ENCODE measurements around the gene SIT1. TPM values are rescaled to one million over a fixed set of nuclear protein-coding genes. Genes with fewer than 3 reads are reported as not detected.

The SIT1 gene
- total and polyA plus RNA-seq, 7 donors = 0.81 to 15.9 (median 1.3) TPM; not detected in 3

- 1% methylated on average over 61 of the region's 61 CpGs for WGBS, 2 donors
- Histone ChIP-seq H3K27ac (peak overlapping the region; percentile 95 to 100 (median 98)), H3K27me3 (no peaks in the 10 kb centered on the region), H3K36me3 (peaks cover 0 to 33% (median 20%) of the 10 kb centered on the region in 4 donors), H3K9me3 (no peaks in the 10 kb centered on the region), H3K4me3 (peak overlapping the region; percentile 88 to 97 (median 94)), H3K4me1 (peaks cover 0 to 46% (median 21%) of the 10 kb centered on the region in 4 donors)
- TF ChIP-seq EP300 (IDR thresholded peaks at IDR 0.05) = peak in 1 of 4 donors; percentile 38
- peak; percentile 71 to 90 (median 86) for TF ChIP-seq POLR2AphosphoS5 (IDR thresholded peaks at IDR 0.05)
- TF ChIP-seq CTCF (IDR thresholded peaks at IDR 0.05) = no peak
- peak; percentile 53 to 65 for TF ChIP-seq POLR2A (IDR thresholded peaks at IDR 0.05)
- DNase-seq = peak; percentile 97
- intact Hi-C loops (cut with DNase I) = loop anchor here (1.0 kb wide), 2 partner anchors 31 to 38 kb away; no protein-coding TSS in a partner anchor
Observed at GRCh38 chr9:35690614-35691333, 40.0 kb upstream of the SIT1 start.

DNA sequence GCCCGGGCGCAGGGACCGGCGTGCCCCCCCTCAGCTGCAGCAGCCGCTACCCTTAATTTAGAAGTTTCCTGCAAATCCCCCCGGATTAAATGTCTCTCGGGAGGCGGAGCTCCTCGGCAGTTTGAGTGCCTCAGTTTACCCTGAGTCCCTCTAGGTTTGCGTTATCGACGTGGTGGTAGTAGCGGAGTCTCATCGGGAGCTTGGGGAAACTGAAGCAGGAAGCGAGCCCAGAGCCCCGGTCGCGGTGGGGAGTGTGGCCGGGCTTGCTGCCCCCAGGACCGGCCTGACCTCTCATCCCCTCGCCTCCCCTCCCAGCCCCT, 39.5 kb upstream of the SIT1 start:
- Histone ChIP-seq H3K27ac (peak overlapping the region; percentile 95 to 100 (median 98)), H3K4me3 (peak overlapping the region; percentile 88 to 97 (median 94)), H3K4me1 (peaks cover 0 to 46% (median 25%) of the 10 kb centered on the region in 4 donors), H3K36me3 (peaks cover 4 to 38% (median 24%) of the 10 kb centered on the region in 4 donors), H3K27me3 (no peaks in the 10 kb centered on the region), H3K9me3 (no peaks in the 10 kb centered on the region)
- intact Hi-C loops (cut with DNase I) = loop anchor here (1.0 kb wide), 2 partner anchors 31 to 38 kb away; no protein-coding TSS in a partner anchor
- DNase-seq = no peak
- TF ChIP-seq CTCF (IDR thresholded peaks at IDR 0.05) (no peak), POLR2AphosphoS5 (IDR thresholded peaks at IDR 0.05) (no peak), POLR2A (IDR thresholded peaks at IDR 0.05) (no peak), EP300 (IDR thresholded peaks at IDR 0.05) (no peak)
- 1% methylated on average over 21 of the region's 21 CpGs for WGBS, 2 donors

GRCh38 chr9:35689542-35690293, 39.0 kb upstream of the SIT1 start, which contains the start of gene TPM2:
TPM2 (minus strand) TSS chr9:35689925; CDS start chr9:35689817, 108 bp downstream.
- intact Hi-C loops (cut with DNase I) = loop anchor here (1.0 kb wide), 3 partner anchors 24 to 39 kb away; partner anchors contain the start of gene ARHGEF39
- TF ChIP-seq EP300 (IDR thresholded peaks at IDR 0.05) (peak in 3 of 4 donors; percentile 10 to 47 (median 35)), POLR2A (IDR thresholded peaks at IDR 0.05) (peak; percentile 91 to 97), CTCF (IDR thresholded peaks at IDR 0.05) (peak in 1 of 4 experiments; percentile 11), POLR2AphosphoS5 (IDR thresholded peaks at IDR 0.05) (peak; percentile 96 to 100 (median 99))
- WGBS, 2 donors = 36 to 41% methylated on average over 61 of the region's 61 CpGs
- H3K36me3 ChIP-seq = peaks cover 9 to 44% (median 29%) of the 10 kb centered on the region in 4 donors
- H3K4me3 ChIP-seq = peak within 1 kb of the TSS; percentile 88 to 97 (median 94)
- H3K27me3 ChIP-seq = no peaks in the 10 kb centered on the region
- peak; percentile 96 for DNase-seq
- no peaks in the 10 kb centered on the region for H3K9me3 ChIP-seq
- H3K4me1 ChIP-seq = peaks cover 0 to 46% (median 30%) of the 10 kb centered on the region in 4 donors
- H3K27ac ChIP-seq = peak within 1 kb of the TSS; percentile 95 to 100 (median 98)

- Histone ChIP-seq H3K27me3 (no peaks in the 10 kb centered on the region), H3K36me3 (peaks cover 16 to 52% (median 38%) of the 10 kb centered on the region in 4 donors), H3K9me3 (no peaks in the 10 kb centered on the region), H3K4me3 (peak overlapping the region; percentile 88 to 97 (median 94)), H3K27ac (peak overlapping the region; percentile 95 to 100 (median 98)), H3K4me1 (peaks cover 0 to 54% (median 35%) of the 10 kb centered on the region in 4 donors)
- DNase-seq = no peak
- intact Hi-C loops (cut with DNase I) = loop anchor here (1.0 kb wide), 1 partner anchor 24 kb away; the partner anchor contains the start of gene ARHGEF39
- WGBS, 2 donors = 70 to 82% methylated on average over 12 of the region's 12 CpGs
- TF ChIP-seq POLR2A (IDR thresholded peaks at IDR 0.05) (no peak), POLR2AphosphoS5 (IDR thresholded peaks at IDR 0.05) (peak in 1 of 4 donors; percentile 4)
Observed at GRCh38 chr9:35688558-35689541, 38.1 kb upstream of the SIT1 start.

All from sigmoid colon (tissue), 7 donors.